Measurements from ENCODE around the gene STXBP2. TPM values are rescaled to one million over a fixed set of nuclear protein-coding genes. Genes with fewer than 3 reads are reported as not detected.

The STXBP2 gene
- total RNA-seq, 1 donor from 2014 or later: 12.7 TPM

DNA sequence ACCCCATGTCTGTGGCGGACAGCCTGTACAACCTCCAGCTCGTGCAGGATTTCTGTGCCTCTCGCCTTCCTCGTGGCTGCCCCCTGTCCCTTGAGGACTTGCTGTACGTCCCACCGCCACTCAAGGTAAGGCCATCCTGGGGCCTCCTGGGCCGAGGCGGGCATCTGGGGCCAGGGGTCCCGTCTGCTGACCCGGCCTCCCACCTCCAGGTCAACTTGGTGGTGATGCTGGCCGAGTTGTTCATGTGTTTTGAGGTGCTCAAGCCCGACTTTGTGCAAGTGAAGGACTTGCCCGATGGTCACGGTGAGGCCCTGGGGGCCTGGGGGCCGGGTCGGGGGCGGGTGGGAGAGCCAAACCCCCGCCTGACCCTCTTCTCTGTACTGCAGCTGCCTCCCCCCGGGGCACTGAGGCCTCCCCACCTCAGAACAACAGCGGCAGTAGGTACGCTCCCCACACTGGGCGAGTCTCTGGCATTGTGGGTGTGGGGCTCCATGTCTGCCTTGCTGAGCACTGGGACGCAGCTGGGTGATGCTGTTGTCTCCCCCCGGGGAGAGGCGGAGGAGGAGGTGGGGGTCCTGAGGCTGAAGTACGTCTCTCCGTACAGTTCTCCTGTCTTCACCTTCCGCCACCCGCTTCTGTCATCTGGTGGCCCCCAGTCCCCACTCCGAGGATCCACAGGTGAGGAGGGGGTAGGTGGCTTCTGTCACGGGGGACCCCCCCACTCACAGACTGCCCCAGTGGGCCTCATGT, 26.2 kb upstream of the STXBP2 start:
- no peak overlapping the region for H3K9ac ChIP-seq
- H3K27ac Mint-ChIP-seq: no peak overlapping the region
- no peak for DNase-seq (ENCODE audit: low spot score)
- H3K4me3 ChIP-seq: no peak overlapping the region
- H3K4me1 ChIP-seq: no peaks in the 10 kb centered on the region
- H3K4me1 Mint-ChIP-seq: no peaks in the 10 kb centered on the region
- H4K20me1 ChIP-seq (ENCODE audit: low read depth): peaks cover under 1% of the 10 kb centered on the region
- no peaks in the 10 kb centered on the region for H3K27me3 ChIP-seq
- H3K9me3 Mint-ChIP-seq: no peaks in the 10 kb centered on the region
- no peak overlapping the region for H3K4me3 Mint-ChIP-seq
- H3K36me3 ChIP-seq: no peaks in the 10 kb centered on the region
- H3K36me3 Mint-ChIP-seq: no peaks in the 10 kb centered on the region
- H3K4me2 ChIP-seq: no peak overlapping the region
- no peak for TF ChIP-seq EZH2phosphoT487 (IDR thresholded peaks at IDR 0.05)
- TF ChIP-seq, protein P1, sequence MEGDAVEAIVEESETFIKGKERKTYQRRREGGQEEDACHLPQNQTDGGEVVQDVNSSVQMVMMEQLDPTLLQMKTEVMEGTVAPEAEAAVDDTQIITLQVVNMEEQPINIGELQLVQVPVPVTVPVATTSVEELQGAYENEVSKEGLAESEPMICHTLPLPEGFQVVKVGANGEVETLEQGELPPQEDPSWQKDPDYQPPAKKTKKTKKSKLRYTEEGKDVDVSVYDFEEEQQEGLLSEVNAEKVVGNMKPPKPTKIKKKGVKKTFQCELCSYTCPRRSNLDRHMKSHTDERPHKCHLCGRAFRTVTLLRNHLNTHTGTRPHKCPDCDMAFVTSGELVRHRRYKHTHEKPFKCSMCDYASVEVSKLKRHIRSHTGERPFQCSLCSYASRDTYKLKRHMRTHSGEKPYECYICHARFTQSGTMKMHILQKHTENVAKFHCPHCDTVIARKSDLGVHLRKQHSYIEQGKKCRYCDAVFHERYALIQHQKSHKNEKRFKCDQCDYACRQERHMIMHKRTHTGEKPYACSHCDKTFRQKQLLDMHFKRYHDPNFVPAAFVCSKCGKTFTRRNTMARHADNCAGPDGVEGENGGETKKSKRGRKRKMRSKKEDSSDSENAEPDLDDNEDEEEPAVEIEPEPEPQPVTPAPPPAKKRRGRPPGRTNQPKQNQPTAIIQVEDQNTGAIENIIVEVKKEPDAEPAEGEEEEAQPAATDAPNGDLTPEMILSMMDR (IDR thresholded peaks at IDR 0.05): no peak
- TF ChIP-seq EZH2 (IDR thresholded peaks at IDR 0.05): no peak
- no peaks in the 10 kb centered on the region for H3K79me2 ChIP-seq (ENCODE audit: low read depth)
- no peak overlapping the region for H3K27ac ChIP-seq
- H2AFZ ChIP-seq (replicated peaks): no peak overlapping the region
- H3F3A ChIP-seq (ENCODE audit: low read depth): no peaks in the 10 kb centered on the region
- H3K27me3 Mint-ChIP-seq (ENCODE audit: insufficient read depth, low read depth): peaks cover 2% of the 10 kb centered on the region
- H3K9me3 ChIP-seq (ENCODE audit: low read depth): no peaks in the 10 kb centered on the region

DNA sequence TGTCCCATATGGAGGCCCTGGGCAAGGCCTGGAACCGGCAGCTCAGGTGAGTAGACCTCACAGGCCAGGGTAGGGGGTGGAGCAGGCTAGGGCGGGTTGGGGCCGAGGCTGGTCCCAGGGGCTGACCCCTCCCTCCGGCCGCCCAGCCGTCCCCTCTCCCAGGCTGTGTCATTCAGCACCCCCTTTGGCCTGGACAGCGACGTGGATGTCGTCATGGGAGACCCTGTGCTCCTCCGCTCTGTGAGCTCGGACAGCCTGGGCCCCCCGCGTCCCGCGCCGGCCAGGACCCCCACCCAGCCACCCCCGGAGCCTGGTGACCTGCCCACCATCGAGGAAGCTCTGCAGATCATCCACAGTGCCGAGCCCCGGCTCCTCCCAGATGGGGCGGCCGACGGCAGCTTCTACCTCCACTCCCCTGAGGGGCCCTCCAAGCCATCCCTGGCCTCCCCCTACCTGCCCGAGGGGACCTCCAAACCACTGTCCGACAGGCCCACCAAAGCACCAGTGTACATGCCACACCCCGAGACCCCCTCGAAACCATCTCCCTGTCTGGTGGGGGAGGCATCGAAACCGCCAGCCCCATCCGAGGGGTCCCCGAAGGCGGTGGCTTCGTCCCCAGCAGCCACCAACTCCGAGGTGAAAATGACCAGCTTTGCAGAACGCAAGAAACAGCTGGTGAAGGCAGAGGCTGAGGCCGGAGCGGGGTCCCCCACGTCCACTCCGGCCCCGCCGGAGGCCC, 25.2 kb upstream of the STXBP2 start:
- no peaks in the 10 kb centered on the region for H3K36me3 ChIP-seq
- DNase-seq (ENCODE audit: low spot score): no peak

DNA sequence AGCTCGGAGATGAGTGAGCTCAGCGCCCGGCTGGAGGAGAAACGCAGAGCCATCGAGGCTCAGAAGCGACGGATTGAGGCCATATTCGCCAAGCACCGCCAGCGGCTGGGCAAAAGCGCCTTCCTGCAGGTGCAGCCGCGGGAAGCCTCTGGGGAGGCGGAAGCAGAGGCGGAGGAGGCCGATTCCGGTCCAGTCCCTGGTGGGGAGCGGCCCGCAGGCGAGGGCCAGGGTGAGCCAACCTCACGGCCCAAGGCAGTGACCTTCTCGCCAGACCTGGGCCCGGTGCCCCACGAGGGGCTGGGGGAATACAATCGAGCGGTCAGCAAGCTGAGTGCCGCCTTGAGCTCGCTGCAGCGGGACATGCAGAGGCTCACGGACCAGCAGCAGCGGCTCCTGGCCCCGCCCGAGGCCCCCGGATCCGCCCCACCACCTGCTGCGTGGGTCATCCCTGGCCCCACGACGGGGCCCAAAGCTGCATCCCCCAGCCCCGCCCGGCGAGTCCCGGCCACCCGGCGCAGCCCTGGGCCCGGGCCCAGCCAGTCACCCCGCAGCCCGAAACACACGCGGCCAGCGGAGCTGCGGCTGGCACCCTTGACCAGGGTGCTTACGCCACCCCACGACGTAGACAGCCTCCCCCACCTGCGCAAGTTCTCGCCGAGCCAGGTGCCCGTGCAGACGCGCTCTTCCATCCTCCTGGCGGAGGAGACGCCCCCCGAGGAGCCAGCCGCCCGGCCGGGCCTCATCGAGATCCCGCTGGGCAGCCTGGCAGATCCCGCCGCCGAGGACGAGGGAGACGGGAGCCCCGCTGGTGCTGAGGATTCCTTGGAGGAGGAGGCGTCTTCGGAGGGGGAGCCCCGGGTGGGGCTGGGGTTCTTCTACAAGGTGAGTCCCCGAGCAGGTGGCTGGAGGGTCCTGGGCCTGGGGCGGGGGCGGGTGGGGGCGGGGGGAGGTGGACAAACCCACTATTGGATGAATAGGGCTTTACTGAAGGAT, 24.3 kb upstream of the STXBP2 start:
- H3K4me3 ChIP-seq: no peak overlapping the region
- H3K36me3 ChIP-seq: no peaks in the 10 kb centered on the region
- H3K36me3 Mint-ChIP-seq: no peaks in the 10 kb centered on the region
- H3F3A ChIP-seq (ENCODE audit: low read depth): no peaks in the 10 kb centered on the region
- H3K4me2 ChIP-seq: no peak overlapping the region
- no peak for DNase-seq (ENCODE audit: low spot score)
- no peaks in the 10 kb centered on the region for H3K27me3 ChIP-seq
- no peak overlapping the region for H3K27ac Mint-ChIP-seq
- H3K27ac ChIP-seq: no peak overlapping the region
- H3K27me3 Mint-ChIP-seq (ENCODE audit: insufficient read depth, low read depth): peaks cover 2% of the 10 kb centered on the region
- H3K9me3 ChIP-seq (ENCODE audit: low read depth): no peaks in the 10 kb centered on the region
- H3K79me2 ChIP-seq (ENCODE audit: low read depth): no peaks in the 10 kb centered on the region
- TF ChIP-seq EZH2 (IDR thresholded peaks at IDR 0.05) (no peak), EZH2phosphoT487 (IDR thresholded peaks at IDR 0.05) (no peak)
- TF ChIP-seq, protein P1 (IDR thresholded peaks at IDR 0.05): no peak
- H3K4me1 Mint-ChIP-seq: no peaks in the 10 kb centered on the region
- H4K20me1 ChIP-seq (ENCODE audit: low read depth): no peaks in the 10 kb centered on the region
- H3K9ac ChIP-seq: no peak overlapping the region
- no peaks in the 10 kb centered on the region for H3K4me1 ChIP-seq
- H2AFZ ChIP-seq (replicated peaks): no peak overlapping the region
- no peaks in the 10 kb centered on the region for H3K9me3 Mint-ChIP-seq
- H3K4me3 Mint-ChIP-seq: no peak overlapping the region

More for the DNA sequence above, 25.2 kb upstream of the STXBP2 start:
- Histone ChIP-seq H3K4me3 (no peak overlapping the region), H3K9me3 (ENCODE audit: low read depth) (no peaks in the 10 kb centered on the region), H3K79me2 (ENCODE audit: low read depth) (no peaks in the 10 kb centered on the region), H3K27ac (no peak overlapping the region), H3K4me1 (no peaks in the 10 kb centered on the region), H3K4me2 (no peak overlapping the region), H3F3A (ENCODE audit: low read depth) (no peaks in the 10 kb centered on the region), H3K9ac (no peak overlapping the region), H3K27me3 (no peaks in the 10 kb centered on the region), H2AFZ (replicated peaks) (no peak overlapping the region), H4K20me1 (ENCODE audit: low read depth) (no peaks in the 10 kb centered on the region)
- Mint-ChIP-seq H3K36me3 (no peaks in the 10 kb centered on the region), H3K27ac (no peak overlapping the region), H3K4me3 (no peak overlapping the region), H3K4me1 (no peaks in the 10 kb centered on the region), H3K27me3 (ENCODE audit: insufficient read depth, low read depth) (peaks cover 2% of the 10 kb centered on the region), H3K9me3 (no peaks in the 10 kb centered on the region)
- TF ChIP-seq EZH2phosphoT487 (IDR thresholded peaks at IDR 0.05) (no peak), EZH2 (IDR thresholded peaks at IDR 0.05) (no peak)
- TF ChIP-seq, protein P1 (IDR thresholded peaks at IDR 0.05): no peak
